NT2/D1 (cell line): Measurements from ENCODE around the gene PDZRN3.

Experiments
- DNase-seq: peaks from one replicate; pipeline ENCODE4 v3.0.0-alpha.2; 2011; ENCODE audit warnings: low read depth, low spot score
- H3K27me3 ChIP-seq: 2 replicates; pipeline ENCODE4 v1.6.0; 2011; ENCODE audit warnings: mild to moderate bottlenecking; ENCODE audit not compliant: insufficient read length, insufficient read depth
- H3K36me3 ChIP-seq: 2 replicates; pipeline ENCODE4 v1.6.1; 2011; ENCODE audit warnings: mild to moderate bottlenecking, low read length, mixed read lengths; ENCODE audit not compliant: insufficient read depth, insufficient read length
- H3K4me1 ChIP-seq: 2 replicates; pipeline ENCODE4 v1.5.1; 2011; ENCODE audit not compliant: insufficient read depth, insufficient read length
- H3K4me3 ChIP-seq: 2 replicates; pipeline ENCODE4 v1.5.1; 2011; ENCODE audit warnings: low read depth; ENCODE audit not compliant: insufficient read length
- H3K9ac ChIP-seq: 2 replicates; pipeline ENCODE4 v1.6.0; 2011; ENCODE audit warnings: low read depth; ENCODE audit not compliant: insufficient read length
- H3K9me3 ChIP-seq: 2 replicates; pipeline ENCODE4 v1.5.1; 2011; ENCODE audit warnings: mild to moderate bottlenecking, low read length; ENCODE audit not compliant: insufficient read depth
- SUZ12 ChIP-seq: IDR thresholded peaks from 2 replicates; pipeline ENCODE4 v1.6.1; 2011; ENCODE audit not compliant: insufficient read length, insufficient read depth; ENCODE audit errors: extremely low read depth
- YY1 ChIP-seq: IDR thresholded peaks from 2 replicates; pipeline ENCODE4 v1.6.1; 2011; ENCODE audit not compliant: insufficient read length, insufficient read depth
- ZNF274 ChIP-seq: IDR thresholded peaks from 2 replicates; pipeline ENCODE4 v1.6.1; 2011; ENCODE audit warnings: mild to moderate bottlenecking, low read depth, low read length

Gene PDZRN3

DNA sequence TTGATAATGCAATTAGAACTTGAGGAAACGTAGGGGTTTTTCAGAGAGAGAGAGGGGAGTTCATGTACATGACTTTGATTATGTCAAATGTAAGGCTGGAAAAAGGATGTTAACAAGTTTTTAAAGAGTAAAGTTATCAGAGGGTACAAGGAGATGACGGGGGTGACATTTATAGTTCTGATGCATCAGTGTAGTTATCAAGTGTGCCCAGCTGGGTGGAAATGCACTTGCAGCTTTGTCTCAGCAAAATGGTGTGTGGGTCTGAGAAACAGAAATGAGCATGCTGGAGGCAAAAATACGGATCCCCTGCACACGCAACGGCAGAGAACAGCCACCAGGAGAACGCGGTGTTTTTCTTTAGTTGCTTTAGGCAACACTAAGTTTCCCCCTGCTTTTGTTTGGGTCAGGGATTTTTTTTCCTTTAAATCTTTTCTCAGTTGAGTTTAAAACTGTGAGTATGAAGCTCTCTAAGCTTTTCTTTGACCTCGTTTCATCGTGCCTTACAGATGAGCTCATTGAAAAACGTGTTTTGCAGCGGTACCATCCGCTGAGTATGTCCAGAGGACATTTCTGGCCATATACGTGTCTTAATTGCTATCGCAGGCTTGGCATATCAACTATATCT is 205.4 kb downstream of the PDZRN3 start:
- Histone ChIP-seq H3K4me1 (no peaks in the 10 kb centered on the region), H3K9me3 (peaks cover 8% of the 10 kb centered on the region; the same call in 1 of the 2 replicates), H3K36me3 (no peaks in the 10 kb centered on the region), H3K9ac (no peak overlapping the region), H3K27me3 (no peaks in the 10 kb centered on the region), H3K4me3 (no peak overlapping the region)
- TF ChIP-seq YY1, result no peak
- TF ChIP-seq ZNF274, result no peak
- TF ChIP-seq SUZ12, result no peak
- DNase-seq, result no peak

- no peak overlapping the region for H3K9ac ChIP-seq
- no peak overlapping the region for H3K4me3 ChIP-seq
- no peak for TF ChIP-seq SUZ12
- no peak for TF ChIP-seq YY1
- no peak for TF ChIP-seq ZNF274
- no peak for DNase-seq
- peaks cover 8% of the 10 kb centered on the region; the same call in 1 of the 2 replicates for H3K9me3 ChIP-seq
- H3K36me3 ChIP-seq, result no peaks in the 10 kb centered on the region
- H3K4me1 ChIP-seq, result no peaks in the 10 kb centered on the region
- no peaks in the 10 kb centered on the region for H3K27me3 ChIP-seq
These were observed 206.1 kb downstream of the PDZRN3 start for GRCh38 chr3:73418681-73419080.

GRCh38 chr3:73415118-73415517 is 209.6 kb downstream of the PDZRN3 start:
- no peak overlapping the region for H3K9ac ChIP-seq
- no peaks in the 10 kb centered on the region for H3K27me3 ChIP-seq
- H3K36me3 ChIP-seq, result no peaks in the 10 kb centered on the region
- DNase-seq, result no peak
- no peak overlapping the region for H3K4me3 ChIP-seq
- no peaks in the 10 kb centered on the region for H3K4me1 ChIP-seq
- no peaks in the 10 kb centered on the region for H3K9me3 ChIP-seq
- TF ChIP-seq ZNF274 (no peak), SUZ12 (no peak)

DNA sequence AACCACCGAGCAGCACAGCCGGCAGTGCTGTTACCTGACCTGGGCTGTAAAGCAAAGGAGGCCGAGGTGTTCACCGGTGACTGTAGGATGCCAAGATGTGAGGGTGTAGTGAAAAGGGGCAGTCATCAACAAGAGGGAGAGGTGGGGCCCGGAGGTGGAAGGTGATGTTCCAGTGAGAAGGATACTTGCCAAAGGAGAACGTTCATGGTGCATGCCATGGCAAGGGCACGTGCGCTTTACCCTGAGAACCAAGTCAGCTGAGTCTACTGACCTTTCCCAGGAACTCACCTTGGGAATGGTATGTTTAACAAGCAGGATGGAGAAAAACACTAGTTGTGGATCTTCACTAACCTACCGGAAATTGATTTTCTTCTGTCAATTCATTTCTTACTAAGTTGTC is 211.1 kb downstream of the PDZRN3 start:
- no peaks in the 10 kb centered on the region for H3K27me3 ChIP-seq

GRCh38 chr3:73411993-73412392 is 212.7 kb downstream of the PDZRN3 start:
- Histone ChIP-seq H3K9me3 (no peaks in the 10 kb centered on the region), H3K4me1 (no peaks in the 10 kb centered on the region), H3K36me3 (no peaks in the 10 kb centered on the region), H3K9ac (no peak overlapping the region), H3K27me3 (no peaks in the 10 kb centered on the region), H3K4me3 (no peak overlapping the region)
- no peak for DNase-seq
- TF ChIP-seq ZNF274, result no peak
- no peak for TF ChIP-seq SUZ12
- no peak for TF ChIP-seq YY1

More for the DNA sequence above, 211.1 kb downstream of the PDZRN3 start:
- Histone ChIP-seq H3K4me3 (no peak overlapping the region), H3K4me1 (no peaks in the 10 kb centered on the region), H3K36me3 (no peaks in the 10 kb centered on the region), H3K9ac (no peak overlapping the region), H3K9me3 (no peaks in the 10 kb centered on the region)
- DNase-seq, result no peak
- TF ChIP-seq ZNF274, result no peak
- no peak for TF ChIP-seq SUZ12
- TF ChIP-seq YY1, result no peak

DNA sequence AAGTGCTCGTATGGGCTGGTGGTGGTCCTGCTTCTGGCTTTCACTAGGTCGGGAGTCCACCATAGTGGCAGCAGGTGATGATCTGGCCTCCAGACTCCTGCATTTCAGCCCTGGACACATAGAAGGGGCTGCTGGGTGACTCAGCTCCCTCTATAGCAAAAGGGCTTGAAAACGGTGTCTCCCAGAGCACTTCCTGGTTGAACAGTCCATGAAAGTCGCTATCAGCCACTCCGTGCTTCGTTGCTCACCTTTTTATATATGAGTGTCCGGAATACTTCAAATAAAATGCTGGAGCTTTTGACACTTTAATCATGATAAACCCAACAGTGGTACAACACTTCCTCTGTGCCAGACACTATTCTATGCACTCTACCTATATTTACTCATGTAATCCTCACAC is 213.2 kb downstream of the PDZRN3 start:
- no peak overlapping the region for H3K4me3 ChIP-seq
- H3K9ac ChIP-seq, result no peak overlapping the region
- H3K4me1 ChIP-seq, result no peaks in the 10 kb centered on the region
- no peak for DNase-seq
- H3K27me3 ChIP-seq, result no peaks in the 10 kb centered on the region
- TF ChIP-seq SUZ12 (no peak), YY1 (no peak), ZNF274 (no peak)
- no peaks in the 10 kb centered on the region for H3K9me3 ChIP-seq
- no peaks in the 10 kb centered on the region for H3K36me3 ChIP-seq

DNA sequence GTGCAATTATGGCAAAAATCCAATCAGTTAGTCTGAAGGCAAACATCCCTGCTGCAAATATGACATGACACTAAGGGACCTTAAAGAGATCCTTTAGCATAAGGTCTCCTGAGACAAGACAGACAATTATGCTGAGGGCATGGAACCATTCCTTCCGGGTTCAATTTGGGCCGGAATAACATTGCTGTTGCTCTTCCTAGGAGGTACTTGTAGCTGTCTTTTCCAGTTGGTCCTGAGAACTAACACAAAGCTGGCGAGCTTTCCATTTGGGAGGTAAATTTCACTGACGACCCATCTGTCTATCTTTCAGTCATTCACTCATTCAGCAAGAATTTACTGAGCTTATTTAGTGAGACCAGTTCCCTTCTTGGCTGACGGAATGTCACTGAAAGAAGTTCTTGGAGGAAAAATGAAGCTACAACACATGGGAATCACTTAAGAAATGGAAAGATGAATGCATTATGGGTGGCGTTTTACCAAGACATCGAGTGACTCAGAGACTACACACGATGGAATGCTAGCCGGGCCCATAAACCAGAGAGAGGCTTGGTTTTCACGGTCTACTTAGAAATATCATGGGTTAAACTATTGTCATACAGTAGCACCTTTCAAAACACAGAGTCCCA is 215.5 kb downstream of the PDZRN3 start:
- Histone ChIP-seq H3K4me3 (no peak overlapping the region), H3K4me1 (no peaks in the 10 kb centered on the region), H3K9ac (no peak overlapping the region), H3K9me3 (no peaks in the 10 kb centered on the region), H3K27me3 (no peaks in the 10 kb centered on the region), H3K36me3 (no peaks in the 10 kb centered on the region)
- no peak for DNase-seq
- TF ChIP-seq ZNF274, result no peak
- no peak for TF ChIP-seq YY1
- no peak for TF ChIP-seq SUZ12
